DMS114 treated with DMSO at 0.1 percent for 48 hours (cell line): ENCODE results near the gene BST2.
A peak's percentile ranks its signal among the peaks of the same experiment; 100 is the strongest.

Experiments used
- DNase-seq: peaks from one replicate; lab custom pipeline; 2025; ENCODE audit not compliant: unreplicated experiment; lab: John Stamatoyannopoulos, UW

BST2 gene

GRCh38 chr19:17405250-17406045 is at the start of gene BST2:
Gene BST2 (minus strand): TSS chr19:17405630. CDS start chr19:17405575, 55 bp downstream.
- no peak for DNase-seq

- no peak for DNase-seq
These were observed 49.2 kb upstream of the BST2 start for GRCh38 chr19:17454576-17455071.

- no peak for DNase-seq
These were observed 46.4 kb upstream of the BST2 start for GRCh38 chr19:17451820-17452219.

GRCh38 chr19:17450264-17451075 is 45.0 kb upstream of the BST2 start:
- no peak for DNase-seq

- peak; percentile 52 for DNase-seq
These were observed 42.9 kb upstream of the BST2 start, which contains the start of gene TMEM221 for GRCh38 chr19:17448131-17448967. Gene TMEM221 (minus strand): TSS chr19:17448668. CDS start chr19:17448462, 206 bp downstream.

GRCh38 chr19:17447704-17448130 is 42.3 kb upstream of the BST2 start:
- DNase-seq, result no peak

GRCh38 chr19:17445526-17446165 is 40.2 kb upstream of the BST2 start:
- no peak for DNase-seq

- DNase-seq, result peak; percentile 48
These were observed 36.0 kb upstream of the BST2 start for GRCh38 chr19:17441241-17442021.

GRCh38 chr19:17436874-17437267 is 31.4 kb upstream of the BST2 start:
- DNase-seq, result no peak

GRCh38 chr19:17436094-17436873 is 30.9 kb upstream of the BST2 start:
- no peak for DNase-seq

- no peak for DNase-seq
These were observed 29.8 kb upstream of the BST2 start for GRCh38 chr19:17435218-17435617.

GRCh38 chr19:17431417-17431816 is 26.0 kb upstream of the BST2 start:
- no peak for DNase-seq

GRCh38 chr19:17429641-17430113 is 24.2 kb upstream of the BST2 start:
- DNase-seq, result no peak

- no peak for DNase-seq
These were observed 19.4 kb upstream of the BST2 start for GRCh38 chr19:17424743-17425365.

- no peak for DNase-seq
These were observed 18.2 kb upstream of the BST2 start for GRCh38 chr19:17423429-17424208.

GRCh38 chr19:17421942-17422341 is 16.5 kb upstream of the BST2 start:
- no peak for DNase-seq

GRCh38 chr19:17420475-17420924 is 15.1 kb upstream of the BST2 start:
- DNase-seq, result peak; percentile 32
